Measurements from ENCODE around the gene NRDE2. TPM values are rescaled to one million over a fixed set of nuclear protein-coding genes. Genes with fewer than 3 reads are reported as not detected.

NRDE2 gene
- total RNA-seq, 1 experiment from 2014 or later = 20.1 TPM

DNA sequence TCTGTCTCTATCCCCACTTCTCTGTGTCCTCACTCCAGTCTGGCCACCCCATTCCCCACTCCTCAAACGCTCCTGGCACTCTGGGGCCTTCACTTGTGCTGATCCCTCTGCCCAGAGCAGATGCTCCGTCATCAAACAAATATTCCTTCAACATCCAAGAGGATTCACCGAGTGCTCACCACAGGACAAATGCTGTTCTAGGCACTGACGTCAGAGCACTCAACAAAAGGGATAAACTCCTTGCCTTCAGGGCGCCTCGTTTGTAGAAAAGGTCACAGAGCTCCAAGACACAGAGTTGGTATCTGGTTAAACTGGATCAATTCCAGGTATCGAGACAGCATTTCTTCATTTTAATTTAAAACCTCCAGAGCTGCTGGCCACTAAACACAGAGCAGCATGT lies 40.0 kb downstream of the NRDE2 start:
- Histone ChIP-seq H2AFZ (ENCODE audit: low read depth, low read length, poor library complexity, severe bottlenecking) (no peak overlapping the region), H3K4me2 (ENCODE audit: low read length) (no peak overlapping the region), H3K9me3 (ENCODE audit: control insufficient read depth in 1 of 2, insufficient read depth in 1 of 2, low read depth in 1 of 2, low read length in 2 of 2) (no peaks in the 10 kb centered on the region), H3K9me2 (ENCODE audit: insufficient read depth) (no peaks in the 10 kb centered on the region), H4K20me1 (ENCODE audit: insufficient read depth) (no peaks in the 10 kb centered on the region), H3K27ac (ENCODE audit: low read depth, low read length) (no peak overlapping the region), H3K4me3 (replicated peaks in 1 of 2; ENCODE audit: low read depth in 1 of 2, low read length in 2 of 2) (no peak overlapping the region), H3K27me3 (ENCODE audit: insufficient read depth, low read length) (no peaks in the 10 kb centered on the region), H3K9ac (ENCODE audit: low read length) (no peak overlapping the region), H3K4me1 (ENCODE audit: control insufficient read depth in 1 of 2, insufficient read depth in 2 of 2, low read length in 2 of 2) (no peaks in the 10 kb centered on the region), H3K79me2 (ENCODE audit: insufficient read depth, low read length) (no peaks in the 10 kb centered on the region), H3K36me3 (ENCODE audit: control insufficient read depth in 1 of 2, insufficient read depth in 2 of 2, low read length in 2 of 2) (peaks cover 20 to 34% of the 10 kb centered on the region in 2 experiments)
- no peak for TF ChIP-seq SIN3A (IDR thresholded peaks at IDR 0.05; ENCODE audit: low read depth)
- TF ChIP-seq YY1 (IDR thresholded peaks at IDR 0.05; ENCODE audit: extremely low read depth, insufficient replicate concordance, low read depth, low read length) = no peak
- no peak for TF ChIP-seq JUND (IDR thresholded peaks at IDR 0.05)
- no peak for TF ChIP-seq SP1 (IDR thresholded peaks at IDR 0.05; ENCODE audit: low read depth)
- no peak for TF ChIP-seq TCF7L2 (IDR thresholded peaks at IDR 0.05; ENCODE audit: borderline replicate concordance, extremely low read depth, insufficient read depth, insufficient read length)
- no peak for TF ChIP-seq CBX3 (IDR thresholded peaks at IDR 0.05; ENCODE audit: low read depth)
- no peak for TF ChIP-seq FOSL1 (IDR thresholded peaks at IDR 0.05; ENCODE audit: low read depth)
- no peak for TF ChIP-seq EZH2 (IDR thresholded peaks at IDR 0.05)
- TF ChIP-seq ZFX (IDR thresholded peaks at IDR 0.05) = no peak
- no peak for TF ChIP-seq ELF1 (IDR thresholded peaks at IDR 0.05; ENCODE audit: borderline replicate concordance, low read depth)
- no peak for TF ChIP-seq RAD21 (IDR thresholded peaks at IDR 0.05; ENCODE audit: low read depth)
- no TSS peak for BruUV-seq (replicated peaks)
- intact Hi-C loops (cut with micrococcal nuclease) = no loop called here
- DNase-seq (ENCODE audit: low read depth, low spot score) (no peak), ATAC-seq (no peak)
- CTCF ChIA-PET = no interaction called here
- RAD21 ChIA-PET (ENCODE audit: low non-redundant PET in 1 of 2, low total read pairs in 2 of 2, uncharacterized antibody in 2 of 2, unreplicated experiment in 2 of 2) = no interaction called here
- POLR2A ChIA-PET = no interaction called here

DNA sequence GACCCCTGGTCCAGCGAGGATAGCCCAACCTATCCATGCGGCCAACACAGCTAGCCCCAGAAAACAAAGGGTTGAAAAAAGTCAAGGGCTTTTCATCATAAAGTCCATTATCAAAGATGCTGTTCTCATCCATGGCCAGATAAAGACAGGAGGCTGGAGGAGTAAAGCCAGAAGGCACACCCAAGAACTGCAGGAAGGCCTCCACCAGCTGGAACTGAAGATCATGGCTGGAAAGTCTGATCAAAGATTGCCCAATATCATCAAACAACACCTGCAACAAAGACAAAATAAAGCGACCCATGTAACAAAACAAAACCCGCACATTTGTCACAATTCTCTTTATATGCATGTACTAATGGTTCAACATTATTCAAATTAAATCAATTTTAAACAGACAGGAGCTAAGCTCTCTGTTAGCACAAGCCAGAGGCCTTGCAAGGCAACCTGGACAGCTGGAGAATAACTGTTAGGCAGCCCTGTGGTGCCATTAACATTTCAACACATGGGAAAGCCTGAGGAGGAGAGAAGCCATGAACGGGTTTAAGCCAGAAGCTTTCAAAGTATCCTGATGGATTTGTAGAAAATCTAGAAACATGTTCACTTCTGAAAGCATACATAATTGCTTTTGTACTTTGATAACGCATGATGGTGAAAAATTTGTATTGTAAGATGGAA lies 41.3 kb downstream of the NRDE2 start:
- H3K9me2 ChIP-seq (ENCODE audit: insufficient read depth) = no peaks in the 10 kb centered on the region
- H4K20me1 ChIP-seq (ENCODE audit: insufficient read depth) = no peaks in the 10 kb centered on the region
- intact Hi-C loops (cut with micrococcal nuclease) = no loop called here
- ChIA-PET CTCF (no interaction called here), POLR2A (no interaction called here), RAD21 (ENCODE audit: low non-redundant PET in 1 of 2, low total read pairs in 2 of 2, uncharacterized antibody in 2 of 2, unreplicated experiment in 2 of 2) (no interaction called here)
- no peak overlapping the region for H3K27ac ChIP-seq (ENCODE audit: low read depth, low read length)
- no peak for DNase-seq (ENCODE audit: low read depth, low spot score)
- no peak overlapping the region for H3K4me3 ChIP-seq (replicated peaks in 1 of 2; ENCODE audit: low read depth in 1 of 2, low read length in 2 of 2)
- H2AFZ ChIP-seq (ENCODE audit: low read depth, low read length, poor library complexity, severe bottlenecking) = no peak overlapping the region
- ATAC-seq = no peak
- no peak overlapping the region for H3K9ac ChIP-seq (ENCODE audit: low read length)
- H3K4me1 ChIP-seq (ENCODE audit: control insufficient read depth in 1 of 2, insufficient read depth in 2 of 2, low read length in 2 of 2) = no peaks in the 10 kb centered on the region
- no peaks in the 10 kb centered on the region for H3K27me3 ChIP-seq (ENCODE audit: insufficient read depth, low read length)
- H3K36me3 ChIP-seq (ENCODE audit: control insufficient read depth in 1 of 2, insufficient read depth in 2 of 2, low read length in 2 of 2) = peaks cover 20 to 33% of the 10 kb centered on the region in 2 experiments
- H3K4me2 ChIP-seq (ENCODE audit: low read length) = no peak overlapping the region
- no TSS peak for BruUV-seq (replicated peaks)
- H3K9me3 ChIP-seq (ENCODE audit: control insufficient read depth in 1 of 2, insufficient read depth in 1 of 2, low read depth in 1 of 2, low read length in 2 of 2) = no peaks in the 10 kb centered on the region
- no peaks in the 10 kb centered on the region for H3K79me2 ChIP-seq (ENCODE audit: insufficient read depth, low read length)
- TF ChIP-seq SRF (IDR thresholded peaks at IDR 0.05; ENCODE audit: low read depth) = no peak
- no peak for TF ChIP-seq POLR2AphosphoS5 (IDR thresholded peaks at IDR 0.05; ENCODE audit: low read depth, low read length)
- no peak for TF ChIP-seq TCF7L2 (IDR thresholded peaks at IDR 0.05; ENCODE audit: borderline replicate concordance, extremely low read depth, insufficient read depth, insufficient read length)
- no peak for TF ChIP-seq EZH2phosphoT487 (IDR thresholded peaks at IDR 0.05; ENCODE audit: borderline replicate concordance)
- no peak for TF ChIP-seq RAD21 (IDR thresholded peaks at IDR 0.05; ENCODE audit: low read depth)
- no peak for TF ChIP-seq EZH2 (IDR thresholded peaks at IDR 0.05)
- TF ChIP-seq EGR1 (IDR thresholded peaks at IDR 0.05; ENCODE audit: low read depth) = no peak
- no peak for TF ChIP-seq JUND (IDR thresholded peaks at IDR 0.05)
- no peak for TF ChIP-seq CBX3 (IDR thresholded peaks at IDR 0.05; ENCODE audit: low read depth)
- TF ChIP-seq, protein P1, sequence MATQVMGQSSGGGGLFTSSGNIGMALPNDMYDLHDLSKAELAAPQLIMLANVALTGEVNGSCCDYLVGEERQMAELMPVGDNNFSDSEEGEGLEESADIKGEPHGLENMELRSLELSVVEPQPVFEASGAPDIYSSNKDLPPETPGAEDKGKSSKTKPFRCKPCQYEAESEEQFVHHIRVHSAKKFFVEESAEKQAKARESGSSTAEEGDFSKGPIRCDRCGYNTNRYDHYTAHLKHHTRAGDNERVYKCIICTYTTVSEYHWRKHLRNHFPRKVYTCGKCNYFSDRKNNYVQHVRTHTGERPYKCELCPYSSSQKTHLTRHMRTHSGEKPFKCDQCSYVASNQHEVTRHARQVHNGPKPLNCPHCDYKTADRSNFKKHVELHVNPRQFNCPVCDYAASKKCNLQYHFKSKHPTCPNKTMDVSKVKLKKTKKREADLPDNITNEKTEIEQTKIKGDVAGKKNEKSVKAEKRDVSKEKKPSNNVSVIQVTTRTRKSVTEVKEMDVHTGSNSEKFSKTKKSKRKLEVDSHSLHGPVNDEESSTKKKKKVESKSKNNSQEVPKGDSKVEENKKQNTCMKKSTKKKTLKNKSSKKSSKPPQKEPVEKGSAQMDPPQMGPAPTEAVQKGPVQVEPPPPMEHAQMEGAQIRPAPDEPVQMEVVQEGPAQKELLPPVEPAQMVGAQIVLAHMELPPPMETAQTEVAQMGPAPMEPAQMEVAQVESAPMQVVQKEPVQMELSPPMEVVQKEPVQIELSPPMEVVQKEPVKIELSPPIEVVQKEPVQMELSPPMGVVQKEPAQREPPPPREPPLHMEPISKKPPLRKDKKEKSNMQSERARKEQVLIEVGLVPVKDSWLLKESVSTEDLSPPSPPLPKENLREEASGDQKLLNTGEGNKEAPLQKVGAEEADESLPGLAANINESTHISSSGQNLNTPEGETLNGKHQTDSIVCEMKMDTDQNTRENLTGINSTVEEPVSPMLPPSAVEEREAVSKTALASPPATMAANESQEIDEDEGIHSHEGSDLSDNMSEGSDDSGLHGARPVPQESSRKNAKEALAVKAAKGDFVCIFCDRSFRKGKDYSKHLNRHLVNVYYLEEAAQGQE (IDR thresholded peaks at IDR 0.05; ENCODE audit: low read depth) = no peak
- TF ChIP-seq SIN3A (IDR thresholded peaks at IDR 0.05; ENCODE audit: low read depth) = no peak
- no peak for TF ChIP-seq SP1 (IDR thresholded peaks at IDR 0.05; ENCODE audit: low read depth)
- no peak for TF ChIP-seq ZNF274 (IDR thresholded peaks at IDR 0.05; ENCODE audit: low read depth, low read length)
